Measurements from ENCODE around the gene CCL11.

The CCL11 gene

DNA sequence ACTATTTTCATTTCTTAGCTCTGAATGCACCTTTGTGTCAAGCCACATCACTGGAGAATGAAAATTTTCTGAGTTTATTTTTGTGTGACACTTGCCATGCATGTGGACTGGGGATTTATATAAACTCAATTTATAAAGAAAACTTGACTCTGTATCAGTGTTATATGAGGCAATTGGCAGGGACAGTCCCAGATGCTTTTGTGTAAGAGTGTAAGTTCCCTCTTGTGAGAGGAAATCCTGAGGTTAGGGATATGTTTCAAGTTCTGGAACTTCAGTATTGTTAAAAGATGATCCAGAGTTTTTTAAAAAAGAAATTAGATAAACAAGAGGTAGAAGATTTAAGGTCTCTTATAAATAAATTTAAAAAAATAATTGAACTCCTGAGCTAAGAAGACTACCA, 22.8 kb downstream of the CCL11 start:
- TF ChIP-seq, protein P1, sequence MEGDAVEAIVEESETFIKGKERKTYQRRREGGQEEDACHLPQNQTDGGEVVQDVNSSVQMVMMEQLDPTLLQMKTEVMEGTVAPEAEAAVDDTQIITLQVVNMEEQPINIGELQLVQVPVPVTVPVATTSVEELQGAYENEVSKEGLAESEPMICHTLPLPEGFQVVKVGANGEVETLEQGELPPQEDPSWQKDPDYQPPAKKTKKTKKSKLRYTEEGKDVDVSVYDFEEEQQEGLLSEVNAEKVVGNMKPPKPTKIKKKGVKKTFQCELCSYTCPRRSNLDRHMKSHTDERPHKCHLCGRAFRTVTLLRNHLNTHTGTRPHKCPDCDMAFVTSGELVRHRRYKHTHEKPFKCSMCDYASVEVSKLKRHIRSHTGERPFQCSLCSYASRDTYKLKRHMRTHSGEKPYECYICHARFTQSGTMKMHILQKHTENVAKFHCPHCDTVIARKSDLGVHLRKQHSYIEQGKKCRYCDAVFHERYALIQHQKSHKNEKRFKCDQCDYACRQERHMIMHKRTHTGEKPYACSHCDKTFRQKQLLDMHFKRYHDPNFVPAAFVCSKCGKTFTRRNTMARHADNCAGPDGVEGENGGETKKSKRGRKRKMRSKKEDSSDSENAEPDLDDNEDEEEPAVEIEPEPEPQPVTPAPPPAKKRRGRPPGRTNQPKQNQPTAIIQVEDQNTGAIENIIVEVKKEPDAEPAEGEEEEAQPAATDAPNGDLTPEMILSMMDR (IDR thresholded peaks at IDR 0.05; ENCODE audit: extremely low read depth, insufficient read depth, missing control alignments) = no peak
- in situ Hi-C loops (cut with MboI; ENCODE audit: low pct_unique_long_range_greater_than_20kb, low sequenced_read_pairs, unreplicated experiment) = no loop called here
- no peak for DNase-seq (ENCODE audit: low spot score)

GRCh38 chr17:34311291-34311690, 25.7 kb downstream of the CCL11 start:
- TF ChIP-seq, protein P1 (IDR thresholded peaks at IDR 0.05; ENCODE audit: extremely low read depth, insufficient read depth, missing control alignments) = no peak
- in situ Hi-C loops (cut with MboI; ENCODE audit: low pct_unique_long_range_greater_than_20kb, low sequenced_read_pairs, unreplicated experiment) = no loop called here
- no peak for DNase-seq (ENCODE audit: low spot score)

DNA sequence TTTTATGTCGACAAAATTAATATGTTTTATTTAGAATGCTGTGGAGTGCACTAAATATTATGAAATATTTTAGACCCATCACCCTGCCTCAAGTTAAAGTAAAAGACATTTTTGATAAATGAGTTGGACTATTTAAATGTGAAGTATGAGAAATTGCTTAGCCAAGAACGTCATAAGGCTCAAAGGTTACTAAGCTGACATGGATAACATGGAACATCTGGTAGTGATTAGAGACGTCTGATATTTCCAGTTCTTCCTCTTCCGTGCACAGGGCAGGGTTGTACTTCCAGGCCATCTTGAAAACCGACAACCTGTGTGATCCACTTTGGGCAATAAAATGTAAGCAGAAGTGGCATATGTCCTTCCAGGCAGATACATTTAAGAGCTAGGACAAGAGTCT, 26.5 kb downstream of the CCL11 start:
- no peak for DNase-seq (ENCODE audit: low spot score)
- in situ Hi-C loops (cut with MboI; ENCODE audit: low pct_unique_long_range_greater_than_20kb, low sequenced_read_pairs, unreplicated experiment) = no loop called here
- TF ChIP-seq, protein P1 (IDR thresholded peaks at IDR 0.05; ENCODE audit: extremely low read depth, insufficient read depth, missing control alignments) = no peak

- DNase-seq (ENCODE audit: low spot score) = no peak
- TF ChIP-seq, protein P1 (IDR thresholded peaks at IDR 0.05; ENCODE audit: extremely low read depth, insufficient read depth, missing control alignments) = no peak
- in situ Hi-C loops (cut with MboI; ENCODE audit: low pct_unique_long_range_greater_than_20kb, low sequenced_read_pairs, unreplicated experiment) = no loop called here
Observed at GRCh38 chr17:34313164-34313563, 27.6 kb downstream of the CCL11 start.

- in situ Hi-C loops (cut with MboI; ENCODE audit: low pct_unique_long_range_greater_than_20kb, low sequenced_read_pairs, unreplicated experiment) = no loop called here
- TF ChIP-seq, protein P1 (IDR thresholded peaks at IDR 0.05; ENCODE audit: extremely low read depth, insufficient read depth, missing control alignments) = no peak
- DNase-seq (ENCODE audit: low spot score) = no peak
Observed at GRCh38 chr17:34314279-34314678, 28.7 kb downstream of the CCL11 start.

- TF ChIP-seq, protein P1 (IDR thresholded peaks at IDR 0.05; ENCODE audit: extremely low read depth, insufficient read depth, missing control alignments) = peak; percentile 25
- no peak for DNase-seq (ENCODE audit: low spot score)
- in situ Hi-C loops (cut with MboI; ENCODE audit: low pct_unique_long_range_greater_than_20kb, low sequenced_read_pairs, unreplicated experiment) = no loop called here
Observed at GRCh38 chr17:34318474-34318873, 32.9 kb downstream of the CCL11 start.

DNA sequence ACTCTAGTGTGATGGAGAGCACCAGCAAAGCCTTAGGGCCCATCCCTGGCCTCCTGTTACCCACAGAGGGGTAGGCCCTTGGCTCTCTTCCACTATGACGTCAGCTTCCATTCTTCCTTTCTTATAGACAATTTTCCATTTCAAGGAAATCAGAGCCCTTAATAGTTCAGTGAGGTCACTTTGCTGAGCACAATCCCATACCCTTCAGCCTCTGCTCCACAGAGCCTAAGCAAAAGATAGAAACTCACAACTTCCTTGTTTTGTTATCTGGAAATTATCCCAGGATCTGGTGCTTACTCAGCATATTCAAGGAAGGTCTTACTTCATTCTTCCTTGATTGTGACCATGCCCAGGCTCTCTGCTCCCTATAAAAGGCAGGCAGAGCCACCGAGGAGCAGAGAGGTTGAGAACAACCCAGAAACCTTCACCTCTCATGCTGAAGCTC, 33.5 kb downstream of the CCL11 start, which contains the start of gene CCL8:
Gene CCL8 (plus strand): TSS at position 397 of the 445 bp plus-strand sequence. CDS start 67 bp downstream, outside the sequence.
- no peak for DNase-seq (ENCODE audit: low spot score)
- in situ Hi-C loops (cut with MboI; ENCODE audit: low pct_unique_long_range_greater_than_20kb, low sequenced_read_pairs, unreplicated experiment) = no loop called here
- TF ChIP-seq, protein P1 (IDR thresholded peaks at IDR 0.05; ENCODE audit: extremely low read depth, insufficient read depth, missing control alignments) = no peak
